Raji (cell line): Measurements from ENCODE around the gene ADAM12.

Experiments
- POLR2A ChIP-seq: IDR thresholded peaks from 2 replicates; pipeline ENCODE4 v1.6.1; 2011; ENCODE audit warnings: low read depth, low read length, control low read depth; ENCODE audit not compliant: insufficient read depth

ADAM12 gene

DNA sequence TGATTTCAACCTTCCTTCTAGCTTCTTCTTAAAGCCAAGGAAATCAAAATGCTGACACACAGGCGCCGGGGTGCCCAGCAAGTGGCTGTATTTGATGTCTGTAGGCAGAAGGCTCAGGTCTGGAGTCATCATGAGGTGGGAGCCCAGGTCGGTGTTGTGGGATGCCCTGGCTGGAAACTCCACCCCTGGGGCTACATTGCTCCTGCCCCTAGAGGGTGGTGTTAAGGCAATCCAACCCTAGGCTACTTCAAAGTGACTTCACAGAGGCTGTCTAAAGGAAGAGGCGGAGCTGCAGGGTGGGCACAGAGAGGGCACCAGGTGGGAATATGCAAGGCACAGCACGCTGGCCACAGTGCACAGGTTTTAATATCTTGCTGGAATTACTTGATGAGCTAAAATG lies 200.9 kb downstream of the ADAM12 start:
- TF ChIP-seq POLR2A = no peak

- TF ChIP-seq POLR2A = no peak
These were observed 201.5 kb downstream of the ADAM12 start for GRCh38 chr10:126186766-126187165.

DNA sequence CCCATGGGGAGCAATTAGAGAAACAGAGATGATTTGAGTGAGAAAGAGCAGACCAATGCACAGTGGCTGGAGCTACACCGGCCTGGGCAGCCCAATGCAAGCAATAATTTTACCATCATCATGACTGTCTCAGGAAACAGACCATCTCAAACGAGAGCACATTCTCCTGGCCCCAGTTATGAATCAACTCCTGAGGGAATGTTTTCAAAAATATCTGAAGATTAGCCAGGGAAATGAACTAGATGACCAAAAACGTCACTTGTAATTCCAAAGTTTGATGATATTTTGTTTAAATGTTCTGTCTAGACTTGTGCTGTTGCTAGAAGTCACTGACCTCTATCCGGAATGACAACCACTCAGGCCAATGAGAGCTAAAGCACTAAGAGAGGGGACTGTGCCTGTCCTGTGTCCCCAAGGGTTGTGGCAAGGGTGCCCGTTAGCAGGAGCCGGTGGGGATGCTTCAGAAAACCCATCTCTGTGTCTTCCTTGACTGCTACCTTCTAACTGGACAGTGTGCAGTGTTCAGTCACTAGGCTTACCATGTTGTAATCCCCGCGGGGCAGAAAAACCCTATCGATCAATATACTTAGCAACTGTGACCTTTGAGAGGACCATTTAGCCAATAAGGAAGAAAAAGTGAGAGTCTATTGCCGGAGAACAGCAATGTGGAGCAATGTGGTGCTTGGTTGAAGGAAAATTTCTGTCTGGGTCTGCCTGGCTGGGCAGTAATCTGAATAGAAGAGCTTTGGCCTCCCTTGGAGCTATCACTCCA lies 202.4 kb downstream of the ADAM12 start:
- TF ChIP-seq POLR2A = no peak

GRCh38 chr10:126181626-126182025 lies 206.7 kb downstream of the ADAM12 start:
- TF ChIP-seq POLR2A = no peak

DNA sequence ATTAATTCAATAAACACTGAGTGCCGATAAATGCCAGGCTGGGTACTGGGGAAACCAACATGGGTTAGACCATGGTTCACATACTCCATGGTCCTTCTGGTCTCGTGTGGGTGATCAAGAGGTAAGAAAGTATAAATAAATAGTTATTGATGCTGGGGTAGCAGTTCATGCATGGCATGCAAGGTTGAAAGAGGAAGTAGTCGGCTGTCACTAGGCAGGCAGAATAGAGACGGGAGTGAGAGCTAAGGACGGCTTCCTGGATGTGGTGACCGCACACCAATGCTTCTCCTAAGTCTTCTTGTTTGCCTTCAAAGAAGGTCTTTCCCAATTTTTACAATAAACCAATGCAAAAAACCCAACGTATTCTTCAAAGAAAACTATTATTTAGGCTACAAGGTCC lies 208.6 kb downstream of the ADAM12 start:
- TF ChIP-seq POLR2A = no peak

GRCh38 chr10:126177417-126178030 lies 210.8 kb downstream of the ADAM12 start:
- no peak for TF ChIP-seq POLR2A

GRCh38 chr10:126175641-126176262 lies 212.5 kb downstream of the ADAM12 start:
- no peak for TF ChIP-seq POLR2A

- no peak for TF ChIP-seq POLR2A
These were observed 216.7 kb downstream of the ADAM12 start for GRCh38 chr10:126171555-126171954.

DNA sequence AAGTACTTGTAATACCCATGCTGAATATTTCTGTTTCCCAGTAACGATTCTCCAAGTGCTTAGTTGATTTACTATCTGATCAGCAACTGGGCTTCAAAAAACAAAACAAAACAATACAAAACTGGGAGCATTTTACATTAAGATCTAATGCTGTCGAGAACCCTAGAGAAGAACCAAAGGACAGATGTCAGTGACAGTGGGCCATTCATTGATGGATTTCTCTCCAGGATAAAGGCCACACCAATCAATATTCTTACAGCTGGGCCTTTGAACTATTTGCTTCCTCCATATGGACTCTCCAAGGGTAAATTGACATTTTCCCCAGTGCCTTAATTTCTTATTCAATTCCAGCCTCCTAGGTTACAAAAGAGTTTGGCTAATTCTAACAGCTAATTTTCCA lies 217.5 kb downstream of the ADAM12 start:
- no peak for TF ChIP-seq POLR2A

- no peak for TF ChIP-seq POLR2A
These were observed 217.9 kb downstream of the ADAM12 start for GRCh38 chr10:126170371-126170770.

DNA sequence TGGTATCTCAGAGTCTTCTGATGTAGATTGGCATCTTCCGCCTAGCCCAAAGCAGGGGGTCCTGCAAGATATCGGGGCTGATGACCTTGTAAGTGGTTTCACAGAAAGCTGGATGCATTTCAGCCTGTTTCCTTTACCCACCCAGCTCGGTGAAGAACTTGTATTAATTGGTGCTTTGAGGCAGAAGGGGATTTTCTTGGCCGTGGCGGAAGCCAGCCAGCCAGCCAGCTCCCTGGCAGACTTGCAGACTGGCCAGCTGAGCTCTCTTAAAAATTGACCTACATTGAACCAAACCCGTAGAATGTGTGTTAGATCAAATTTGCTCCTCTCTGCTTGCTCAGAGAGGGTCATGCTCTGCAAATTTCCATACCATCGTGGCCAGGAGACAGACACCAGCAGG lies 218.4 kb downstream of the ADAM12 start:
- TF ChIP-seq POLR2A = no peak

DNA sequence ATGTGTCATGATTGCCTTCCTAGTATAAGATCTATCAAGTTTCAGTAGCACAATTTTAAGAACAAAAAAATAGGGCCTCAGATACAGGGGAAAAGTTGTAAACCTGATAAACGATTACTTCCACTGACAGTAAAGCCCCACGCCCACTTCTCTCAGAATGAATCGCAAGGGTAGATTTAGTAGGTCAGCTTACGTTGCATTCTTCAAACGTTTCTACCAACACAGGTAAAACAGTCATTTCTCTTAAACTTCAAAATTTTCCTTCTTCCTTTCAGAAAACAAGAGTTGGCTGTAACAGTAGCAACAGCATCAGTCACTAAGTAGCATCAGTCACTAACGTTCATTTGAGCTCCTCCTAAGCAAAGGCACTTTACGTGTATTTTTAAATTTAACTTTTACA lies 221.5 kb downstream of the ADAM12 start:
- no peak for TF ChIP-seq POLR2A

- TF ChIP-seq POLR2A = no peak
These were observed 222.4 kb downstream of the ADAM12 start for GRCh38 chr10:126165874-126166273.

- no peak for TF ChIP-seq POLR2A
These were observed 224.8 kb downstream of the ADAM12 start for GRCh38 chr10:126163506-126163905.

DNA sequence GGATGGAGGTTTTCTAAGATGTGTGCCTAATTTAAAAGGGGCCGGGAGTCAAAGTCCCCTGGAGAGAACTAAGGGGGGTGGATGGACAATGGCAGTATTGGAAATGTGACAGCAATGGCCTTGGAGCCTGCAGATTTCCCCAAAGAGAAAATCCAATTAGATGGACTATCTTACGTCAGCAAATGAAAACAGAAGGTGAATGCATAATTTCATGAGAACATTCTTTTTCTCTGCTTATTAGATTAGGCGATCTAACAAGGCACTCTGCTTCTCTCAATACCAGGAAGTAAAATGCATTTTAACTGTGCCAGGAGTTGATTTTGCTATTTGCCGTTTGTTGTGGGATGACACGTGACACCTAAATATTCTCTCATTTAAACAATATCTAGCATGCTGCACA lies 226.6 kb downstream of the ADAM12 start:
- no peak for TF ChIP-seq POLR2A

- TF ChIP-seq POLR2A = no peak
These were observed 227.2 kb downstream of the ADAM12 start for GRCh38 chr10:126160971-126161630.

DNA sequence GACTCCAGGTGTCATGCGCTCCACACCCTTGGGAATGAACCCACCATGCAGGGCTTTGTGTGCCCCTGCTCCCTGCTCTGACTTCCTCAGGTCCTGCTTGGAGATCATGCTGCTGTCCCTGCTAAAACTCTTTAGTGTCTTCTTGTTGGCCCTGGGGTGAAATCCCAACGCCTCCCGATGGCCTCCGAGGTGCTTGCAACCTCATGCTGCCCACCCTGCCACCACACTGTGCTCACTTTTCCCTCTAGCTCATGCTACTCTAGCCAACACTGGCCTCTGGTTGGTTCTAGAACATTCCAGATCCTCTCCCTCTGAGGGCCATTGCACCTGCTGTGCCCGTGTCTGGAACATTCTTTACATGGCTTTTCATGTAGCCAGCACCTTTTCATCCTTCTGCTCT lies 227.7 kb downstream of the ADAM12 start:
- TF ChIP-seq POLR2A = no peak
